Measurements from ENCODE around the gene PLIN1.

- no peak for TF ChIP-seq CTCF (conservative IDR thresholded peaks at IDR 0.05 in 1 of 2, IDR thresholded peaks at IDR 0.05 in 1 of 2; ENCODE audit: low read depth in 1 of 2, low read length in 2 of 2)
- no peak for TF ChIP-seq EZH2 (IDR thresholded peaks at IDR 0.05; ENCODE audit: low read length, missing control alignments)
Measured at GRCh38 chr15:89628301-89628700, 50.9 kb downstream of the PLIN1 start.
